Measurements from ENCODE around the gene ADCY2.

The ADCY2 gene

DNA sequence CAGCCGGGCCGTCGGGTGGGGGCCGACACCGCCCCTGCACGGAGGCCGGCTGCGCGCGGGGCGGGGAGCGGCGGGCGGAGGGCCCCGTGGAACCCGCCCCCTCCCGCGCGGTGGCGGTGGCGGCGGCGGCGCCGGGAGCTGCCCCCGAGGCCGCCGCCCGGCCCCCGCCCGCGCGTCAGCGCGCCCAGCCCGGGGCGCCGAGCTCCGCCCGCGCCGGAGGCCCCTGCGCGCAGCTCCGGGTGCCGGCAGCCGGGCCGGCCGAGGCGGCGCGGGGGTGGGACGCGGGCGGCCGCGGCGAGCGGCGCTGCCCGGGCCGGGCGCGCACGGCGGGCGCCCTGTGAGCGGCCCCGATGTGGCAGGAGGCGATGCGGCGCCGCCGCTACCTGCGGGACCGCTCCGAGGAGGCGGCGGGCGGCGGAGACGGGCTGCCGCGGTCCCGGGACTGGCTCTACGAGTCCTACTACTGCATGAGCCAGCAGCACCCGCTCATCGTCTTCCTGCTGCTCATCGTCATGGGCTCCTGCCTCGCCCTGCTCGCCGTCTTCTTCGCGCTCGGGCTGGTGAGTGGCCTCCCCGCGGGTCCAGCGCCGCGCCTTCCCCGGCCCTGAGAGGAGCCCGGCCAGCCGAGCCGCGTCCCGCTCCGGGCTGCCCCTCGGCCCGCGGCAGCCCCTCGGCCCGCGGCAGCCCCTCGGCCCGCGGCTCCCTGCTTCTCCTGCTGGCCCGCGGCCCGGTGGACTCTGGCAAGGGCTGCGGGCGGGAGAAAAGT lies at the start of gene ADCY2:
Gene ADCY2 (plus strand): TSS at position 192 of the 766 bp plus-strand sequence. CDS start 159 bp downstream, at position 351.
- DNase-seq = no peak

DNA sequence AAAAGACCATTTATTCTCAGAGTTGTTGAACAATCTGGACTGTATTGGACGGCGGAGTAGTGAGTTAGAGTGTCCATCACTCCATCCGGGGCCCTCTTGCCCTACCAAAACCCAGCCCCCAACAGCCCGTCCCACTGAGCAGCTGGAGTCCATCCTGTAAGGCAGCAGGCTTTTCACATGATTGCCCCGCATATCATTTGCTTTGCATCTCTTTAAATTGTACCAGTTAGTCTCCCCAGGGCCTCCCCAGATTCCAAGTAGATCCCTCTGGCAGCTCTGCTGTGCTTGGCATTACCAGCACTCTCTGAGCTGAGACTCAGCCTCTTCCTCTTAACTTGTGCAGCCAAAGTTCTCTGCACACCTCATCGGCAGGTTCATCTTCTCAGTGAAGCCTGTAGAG lies 48.6 kb upstream of the ADCY2 start:
- DNase-seq = no peak

DNA sequence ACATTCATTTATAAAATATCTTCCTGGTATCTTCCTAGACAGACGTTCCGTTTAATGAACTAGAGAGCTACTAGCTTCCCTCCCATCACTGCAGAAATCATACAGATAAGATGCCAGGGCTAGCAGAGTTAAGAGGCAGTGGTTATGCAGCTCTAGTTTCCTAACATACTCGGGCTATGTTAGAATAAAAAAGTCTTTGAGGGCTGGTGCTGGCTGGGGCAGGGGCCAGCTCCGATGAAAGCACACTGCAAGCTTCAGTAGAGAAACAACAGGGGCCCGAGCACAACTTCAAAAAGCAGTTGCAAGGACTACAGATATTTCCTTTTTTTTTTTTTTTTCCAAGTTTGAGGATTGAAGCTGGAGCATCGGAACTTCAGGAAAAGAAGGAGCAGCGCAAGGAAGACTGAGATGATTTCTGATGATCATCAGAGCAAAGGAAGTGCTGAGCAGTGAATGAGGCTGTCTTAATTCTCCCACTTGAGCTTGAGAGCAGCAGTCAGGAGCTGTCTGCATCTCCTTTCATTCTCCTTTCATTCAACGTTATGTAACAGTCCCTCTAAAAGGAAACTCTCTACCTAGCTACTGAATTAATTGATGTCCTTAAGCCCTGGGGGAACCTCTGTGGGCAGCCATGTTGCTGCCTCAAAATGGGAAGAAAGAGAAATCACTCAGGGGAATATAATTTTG lies 47.6 kb upstream of the ADCY2 start:
- no peak for DNase-seq

DNA sequence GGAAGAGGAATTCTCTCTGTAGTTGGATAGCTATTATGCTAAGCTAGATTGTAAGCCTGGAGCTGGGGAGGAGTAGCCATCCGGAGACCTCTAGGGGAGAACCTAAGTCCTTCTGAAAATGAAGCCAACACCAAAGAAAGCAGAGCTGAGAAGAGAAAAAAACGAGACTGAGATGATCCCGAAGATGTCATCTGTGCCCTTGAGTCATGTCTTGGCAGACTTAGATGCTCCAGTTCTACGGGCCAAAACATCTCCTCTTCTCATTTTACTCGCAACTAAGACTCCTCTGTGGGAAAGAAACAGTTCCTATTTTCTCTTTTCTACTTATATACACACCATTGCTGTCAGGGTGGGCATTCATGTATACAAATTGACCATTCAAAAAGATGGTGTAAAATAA lies 34.3 kb upstream of the ADCY2 start:
- no peak for DNase-seq

DNA sequence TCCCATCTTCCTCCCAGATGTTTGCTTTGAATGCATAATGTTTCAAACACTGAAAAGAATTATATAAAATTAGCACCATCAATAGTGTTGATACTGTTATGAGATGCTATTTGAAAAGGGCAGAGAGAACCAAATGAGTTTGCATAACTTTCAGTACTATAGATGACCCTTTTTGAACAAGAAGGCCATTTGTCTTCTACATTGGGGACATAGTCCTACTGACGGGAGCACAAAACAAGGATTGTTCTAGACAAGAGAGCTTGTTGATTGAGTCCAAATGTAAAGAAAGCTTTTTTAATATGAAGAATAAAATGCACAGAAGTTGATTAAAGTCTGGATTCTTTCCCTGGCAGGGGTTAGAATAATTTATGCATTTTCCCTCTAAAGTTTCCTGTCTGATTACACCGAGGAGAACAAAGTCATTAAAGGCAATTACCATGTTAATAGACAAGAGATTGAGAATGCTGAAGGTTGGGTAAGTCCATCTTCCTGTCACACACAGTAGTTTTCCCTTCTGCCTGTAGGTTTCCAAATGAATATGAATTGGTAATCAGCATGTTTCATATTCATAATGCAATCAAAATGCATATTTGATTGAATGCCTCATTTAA lies 32.8 kb upstream of the ADCY2 start:
- DNase-seq = no peak

DNA sequence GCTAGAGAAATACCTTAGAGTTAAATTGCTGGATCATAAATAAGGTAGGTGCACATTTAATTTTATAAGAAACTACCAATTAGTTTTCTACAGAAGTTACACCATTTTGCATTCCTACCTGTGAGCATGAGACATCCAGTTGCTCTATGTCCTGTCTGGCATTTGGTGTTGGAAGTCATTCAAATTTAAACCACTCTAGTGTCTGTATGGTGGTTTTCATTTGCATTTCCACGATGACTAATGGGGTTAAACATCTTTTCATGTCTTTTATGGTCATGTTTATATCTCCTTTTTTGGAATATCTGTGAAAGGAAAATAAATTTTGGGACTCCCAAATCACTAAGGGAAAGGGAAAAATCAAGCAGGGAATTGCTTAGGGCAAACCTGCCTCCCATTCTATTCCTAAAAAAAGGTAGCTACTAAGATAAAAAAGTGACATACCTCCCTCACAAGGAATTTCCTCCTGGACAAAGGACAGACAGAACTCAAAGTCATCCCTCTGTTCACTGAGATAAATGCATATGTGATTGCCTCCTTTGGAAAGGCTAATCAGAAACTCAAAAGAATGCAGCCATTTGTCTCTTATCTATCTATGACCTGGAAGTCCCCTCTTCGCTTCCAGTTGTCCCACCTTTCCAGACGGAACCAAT lies 31.6 kb upstream of the ADCY2 start:
- DNase-seq = no peak

DNA sequence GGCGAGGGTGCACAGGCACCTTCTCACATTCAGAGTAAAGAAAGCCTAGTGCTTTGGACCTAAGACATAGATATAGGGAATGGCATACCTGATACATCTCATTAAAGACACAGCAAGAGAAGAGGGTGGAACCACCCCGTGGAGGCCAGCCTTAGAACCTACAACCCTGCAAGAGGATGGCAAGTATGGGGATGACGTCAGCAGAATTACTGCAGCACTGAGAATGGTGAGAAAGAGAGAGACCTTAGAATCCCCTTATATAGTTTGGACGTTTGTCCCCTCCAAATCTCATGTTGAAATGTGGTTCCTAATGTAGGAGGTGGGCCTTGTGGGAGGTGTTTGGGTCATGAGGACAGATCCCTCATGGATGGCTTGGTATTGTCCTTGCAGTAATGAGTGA lies 28.2 kb upstream of the ADCY2 start:
- DNase-seq = no peak

DNA sequence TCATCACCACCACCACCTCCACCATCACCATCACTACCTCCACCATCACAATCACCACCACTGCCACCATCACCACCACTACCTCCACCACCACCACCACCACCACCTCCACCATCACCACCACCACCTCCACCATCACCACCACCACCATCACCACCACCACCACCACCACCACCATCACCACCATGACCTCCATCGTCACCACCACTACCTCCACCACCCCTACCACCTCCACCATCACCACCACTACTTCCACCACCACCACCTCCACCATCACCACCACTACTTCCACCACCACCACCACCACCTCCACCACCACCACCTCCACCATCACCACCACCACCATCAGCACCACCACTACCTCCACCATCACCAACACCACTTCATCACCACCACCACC lies 23.5 kb upstream of the ADCY2 start:
- no peak for DNase-seq

DNA sequence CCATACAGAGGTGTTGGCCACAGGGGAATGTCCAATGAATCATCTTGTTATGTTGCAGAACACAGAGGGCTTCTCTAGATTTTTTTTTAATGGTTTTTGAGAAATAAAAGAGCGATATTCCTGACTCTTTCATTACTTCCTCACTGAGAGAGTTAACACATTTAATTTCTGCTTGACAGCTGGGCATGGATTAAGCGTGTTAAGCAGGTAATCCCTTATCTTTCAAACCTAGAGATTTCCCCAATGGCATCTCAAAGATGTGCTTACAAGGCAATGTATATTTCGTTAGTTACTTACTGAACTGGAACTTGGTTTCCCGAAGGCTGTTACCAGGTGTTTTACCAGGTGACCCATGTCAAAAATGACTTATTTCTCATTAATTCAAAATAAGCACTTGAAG lies 21.8 kb upstream of the ADCY2 start:
- no peak for DNase-seq

DNA sequence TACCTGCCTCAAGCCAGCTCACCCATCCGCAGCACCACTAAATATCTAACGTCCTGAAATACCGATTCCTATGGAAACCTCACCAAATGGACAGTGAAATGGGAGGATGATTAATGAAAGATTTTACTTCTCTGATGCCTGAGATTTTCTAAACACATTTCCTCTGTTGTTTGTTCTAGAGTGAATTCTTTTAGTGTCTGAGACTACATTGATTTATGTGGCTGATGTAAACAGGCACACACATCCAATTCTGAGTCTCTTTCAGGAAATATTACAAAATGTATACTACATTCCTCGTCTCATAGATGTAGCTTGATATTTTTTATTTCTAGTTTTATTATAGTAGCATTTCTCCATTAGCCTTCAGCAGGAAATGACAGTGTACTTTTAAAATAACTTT lies 20.5 kb upstream of the ADCY2 start:
- DNase-seq = no peak

DNA sequence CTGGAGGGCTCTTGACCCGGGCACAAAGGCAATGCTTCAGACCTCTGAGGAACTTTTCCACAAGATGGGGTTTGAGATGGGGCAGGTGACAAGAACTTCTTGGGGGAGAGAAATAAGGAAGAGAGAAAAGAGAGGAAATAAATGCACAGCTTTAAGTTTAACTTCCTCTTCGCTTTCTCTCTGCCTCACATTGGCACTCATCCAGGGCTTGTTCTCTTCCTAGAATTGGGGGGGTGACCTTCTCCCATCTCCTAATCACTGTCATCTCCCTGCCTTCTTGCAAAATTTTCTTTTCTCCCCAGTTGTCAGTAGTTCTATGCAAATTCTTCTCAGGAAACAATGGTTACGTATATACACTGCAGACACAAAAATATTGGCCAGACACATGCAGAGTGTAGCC lies 19.1 kb upstream of the ADCY2 start:
- DNase-seq = no peak

DNA sequence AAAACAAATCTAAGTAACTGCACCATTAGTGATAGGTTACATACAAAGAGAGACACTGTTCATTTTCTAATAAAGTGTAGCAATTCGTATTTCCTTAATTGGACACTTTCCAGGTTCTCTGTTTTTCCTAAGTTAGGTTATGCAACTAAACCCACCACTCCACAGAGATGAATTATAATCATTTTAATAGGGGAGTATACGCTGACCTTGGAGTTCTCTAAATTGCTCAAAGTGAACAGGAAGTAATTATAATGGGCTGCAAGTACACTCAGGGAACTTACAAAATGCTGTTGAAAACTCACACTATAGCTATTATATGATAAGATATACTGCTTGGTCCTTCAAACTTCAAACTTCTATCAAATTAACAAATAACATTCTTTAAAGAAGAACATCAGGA lies 18.2 kb upstream of the ADCY2 start:
- DNase-seq = no peak

DNA sequence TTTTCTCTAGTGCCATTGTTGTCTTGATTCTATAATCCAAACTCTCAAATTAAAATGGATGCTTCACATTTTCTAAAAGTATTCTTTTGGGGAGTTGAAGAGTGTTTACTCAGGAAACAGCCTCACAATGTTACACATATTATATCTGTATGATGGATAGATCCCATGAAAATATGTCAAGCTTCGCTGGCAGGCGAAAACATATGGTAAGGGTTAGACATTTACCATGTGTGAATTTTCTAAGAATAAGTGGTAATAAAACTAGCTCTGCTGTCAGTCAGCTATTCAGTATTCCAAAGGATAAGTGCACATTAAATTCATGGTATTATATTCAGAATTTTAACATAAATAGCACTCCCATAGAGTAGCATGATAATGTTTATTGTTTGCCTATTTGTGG lies 13.3 kb upstream of the ADCY2 start:
- DNase-seq = no peak

DNA sequence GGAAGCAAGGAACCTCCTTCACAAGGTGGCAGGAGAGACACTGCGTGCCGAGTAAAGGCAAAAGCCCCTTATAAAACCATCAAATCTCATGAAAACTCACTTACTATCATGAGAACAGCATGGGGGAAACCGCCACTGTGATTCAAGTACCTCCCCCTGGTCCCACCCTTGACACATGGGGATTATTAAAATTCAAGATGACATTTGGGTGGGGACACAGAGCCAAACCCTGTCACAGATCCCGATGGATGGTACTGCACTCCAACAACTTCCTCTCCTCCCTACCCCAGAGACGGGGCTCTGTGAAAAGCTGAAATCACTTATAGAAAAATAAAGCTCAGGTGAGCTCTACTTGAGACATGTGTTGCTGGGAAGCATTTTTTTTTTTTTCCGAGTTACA lies 10.3 kb upstream of the ADCY2 start:
- no peak for DNase-seq

DNA sequence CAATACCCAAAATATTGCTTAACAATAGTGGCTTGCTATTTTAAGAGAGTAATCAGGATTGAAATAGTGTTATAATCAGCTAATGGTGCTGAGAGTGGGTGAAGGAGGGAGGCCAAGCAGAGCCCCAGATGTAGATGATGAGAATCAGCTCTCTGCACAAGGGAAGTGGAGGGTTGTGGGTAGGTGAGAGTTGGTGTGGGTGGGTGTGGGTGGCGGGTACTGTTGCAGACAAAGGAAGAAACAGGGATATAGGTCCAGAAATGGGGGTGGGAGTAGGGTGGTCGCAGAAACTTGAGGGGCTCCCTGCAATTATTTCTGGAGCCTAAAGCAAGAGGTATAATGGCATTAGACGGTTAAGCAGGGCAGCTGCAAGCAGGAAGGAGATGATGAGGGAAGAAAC lies 7.4 kb upstream of the ADCY2 start:
- DNase-seq = no peak

DNA sequence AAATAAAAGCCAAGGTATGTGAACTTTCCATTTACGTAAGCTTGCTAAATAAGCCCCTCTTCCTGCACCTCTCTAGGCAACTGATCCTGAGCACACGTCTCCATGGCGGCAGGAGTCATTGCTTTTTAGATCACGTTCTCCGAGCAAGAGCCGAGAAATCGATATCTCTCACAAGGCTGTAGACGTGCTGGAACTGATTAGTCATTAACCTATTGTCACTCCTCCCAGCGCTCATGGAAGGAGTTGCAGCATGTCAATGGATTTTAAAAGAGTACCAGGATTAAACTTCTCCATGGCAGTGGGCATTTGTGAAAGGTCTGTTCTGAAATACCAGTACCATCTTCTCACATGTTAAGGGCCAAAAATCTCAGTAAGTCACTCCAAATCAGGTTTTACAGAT lies 4.7 kb upstream of the ADCY2 start:
- DNase-seq = no peak

DNA sequence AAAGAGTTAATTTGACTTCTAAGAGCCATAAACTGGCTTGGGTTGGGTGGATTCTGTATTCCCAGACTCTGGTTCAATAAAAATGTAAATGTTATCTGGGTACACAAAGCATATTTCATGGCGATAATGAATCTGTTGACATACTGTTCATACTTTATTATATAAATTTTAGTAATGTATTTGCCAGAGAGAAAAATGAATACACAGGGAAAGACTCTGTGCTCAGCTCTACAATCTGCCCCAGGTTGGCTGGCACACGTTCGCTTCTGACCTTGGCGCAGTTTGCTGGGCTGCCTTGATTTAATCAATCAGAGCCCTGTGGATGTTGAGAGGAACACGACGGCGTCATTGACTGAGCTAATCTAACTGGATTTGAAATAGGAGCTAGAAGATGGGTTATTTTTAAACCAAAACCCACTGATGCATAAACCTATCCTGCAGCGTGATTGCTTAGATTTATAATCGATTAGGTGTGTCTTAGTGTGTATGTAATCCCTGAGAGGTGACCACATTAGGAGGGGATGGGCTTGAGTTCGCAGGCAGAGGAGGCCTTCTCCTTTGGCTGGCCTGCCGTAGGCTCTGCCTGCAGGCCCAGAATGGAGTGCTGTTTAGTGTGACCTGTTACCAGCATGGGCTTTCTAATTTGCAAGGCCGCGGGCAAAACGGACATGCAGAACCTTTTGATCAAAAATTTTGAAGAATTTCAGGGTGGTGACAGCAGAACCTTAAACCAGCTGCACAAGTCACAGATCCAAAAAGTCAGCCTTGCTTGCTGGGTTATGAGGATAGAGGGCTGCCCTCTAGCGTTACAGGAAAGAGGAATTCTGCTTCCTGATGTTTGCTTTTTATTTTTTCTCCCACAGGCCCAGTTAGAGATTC lies 3.9 kb upstream of the ADCY2 start:
- no peak for DNase-seq

DNA sequence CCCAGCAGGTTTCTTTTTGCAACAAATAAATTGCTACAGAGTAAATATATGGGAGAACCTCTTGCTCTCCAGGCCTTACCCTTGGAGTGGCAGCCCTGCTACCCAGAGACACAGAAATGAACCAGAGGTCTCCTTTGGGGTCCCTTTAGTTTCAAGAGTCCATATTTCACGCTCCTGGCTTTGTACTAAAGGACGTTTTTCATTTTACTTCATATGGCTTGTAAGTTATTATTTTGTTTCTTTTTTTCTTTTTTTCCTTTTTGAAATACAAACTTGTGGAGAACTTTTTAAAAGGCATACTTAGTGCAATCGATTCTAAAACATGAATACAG lies 3.3 kb upstream of the ADCY2 start:
- DNase-seq = no peak

DNA sequence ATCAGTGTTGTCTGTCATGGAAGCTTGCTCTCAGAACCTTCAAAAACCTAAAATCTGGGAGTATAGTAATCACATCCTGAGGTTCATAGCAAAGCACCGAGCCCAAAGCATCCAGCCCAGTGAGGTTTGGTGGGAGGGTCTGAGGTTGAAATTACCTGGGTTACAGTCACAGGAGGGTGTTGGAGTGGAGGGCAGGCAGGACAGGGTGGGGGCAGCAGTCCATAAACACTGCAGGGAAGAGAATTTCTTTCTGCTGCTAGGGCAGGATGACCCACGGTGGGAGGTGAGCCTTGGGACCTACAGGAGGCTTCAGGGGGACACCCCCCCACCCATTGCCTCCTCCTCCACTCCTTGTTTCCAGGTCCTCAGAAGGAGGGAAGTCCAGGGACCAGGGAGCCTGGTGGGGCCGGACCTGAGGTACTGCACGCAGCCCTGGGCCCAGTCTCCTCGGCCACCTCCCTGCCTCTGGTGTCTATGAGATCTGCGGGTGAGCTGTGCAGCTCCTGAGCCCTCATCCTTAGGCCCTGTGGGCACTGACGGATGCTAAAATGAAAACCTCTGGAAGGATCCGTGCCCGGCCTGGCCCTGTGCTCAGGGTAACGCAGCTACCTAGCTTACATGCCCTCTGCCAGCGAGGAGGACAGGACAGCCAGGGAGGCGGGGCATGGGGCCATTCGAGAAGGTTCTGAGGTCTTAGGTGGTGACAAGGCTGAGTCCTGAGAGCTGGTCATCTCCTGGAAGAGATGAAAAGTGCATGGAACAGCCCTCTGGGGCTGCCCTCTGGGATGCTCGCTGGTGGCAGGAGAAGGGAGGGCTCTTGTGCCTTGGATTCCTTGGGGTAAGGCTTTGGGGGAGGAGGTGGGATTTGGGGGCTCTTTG lies 1.8 kb upstream of the ADCY2 start:
- DNase-seq = no peak

DNA sequence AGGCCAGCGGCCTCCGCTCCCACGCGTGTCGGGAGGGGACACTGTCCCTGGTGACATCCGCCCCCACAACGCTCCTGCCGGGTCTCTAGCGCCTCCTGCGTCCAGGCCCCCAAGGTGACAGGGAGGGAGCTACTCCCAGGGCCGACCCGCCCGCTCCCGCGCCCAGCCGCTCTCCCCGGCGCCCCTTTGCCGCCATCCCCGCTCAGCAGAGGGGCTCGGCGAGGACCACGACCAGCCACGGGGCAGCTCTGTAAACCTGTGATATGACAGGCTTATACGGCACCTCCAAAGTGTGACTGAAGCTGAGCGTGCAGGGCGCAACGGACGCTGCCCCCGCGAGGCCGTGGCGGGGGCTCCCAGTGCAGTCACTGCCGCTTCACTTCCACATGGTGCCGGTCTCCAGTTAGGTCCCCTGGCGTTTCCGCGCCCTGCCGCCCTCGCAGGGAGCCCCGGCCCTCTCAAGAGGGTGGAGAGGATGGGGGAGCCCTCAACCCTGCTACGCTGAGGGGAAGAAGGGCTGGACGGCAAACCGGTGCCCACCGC lies 978 bp upstream of the ADCY2 start:
- no peak for DNase-seq

DNA sequence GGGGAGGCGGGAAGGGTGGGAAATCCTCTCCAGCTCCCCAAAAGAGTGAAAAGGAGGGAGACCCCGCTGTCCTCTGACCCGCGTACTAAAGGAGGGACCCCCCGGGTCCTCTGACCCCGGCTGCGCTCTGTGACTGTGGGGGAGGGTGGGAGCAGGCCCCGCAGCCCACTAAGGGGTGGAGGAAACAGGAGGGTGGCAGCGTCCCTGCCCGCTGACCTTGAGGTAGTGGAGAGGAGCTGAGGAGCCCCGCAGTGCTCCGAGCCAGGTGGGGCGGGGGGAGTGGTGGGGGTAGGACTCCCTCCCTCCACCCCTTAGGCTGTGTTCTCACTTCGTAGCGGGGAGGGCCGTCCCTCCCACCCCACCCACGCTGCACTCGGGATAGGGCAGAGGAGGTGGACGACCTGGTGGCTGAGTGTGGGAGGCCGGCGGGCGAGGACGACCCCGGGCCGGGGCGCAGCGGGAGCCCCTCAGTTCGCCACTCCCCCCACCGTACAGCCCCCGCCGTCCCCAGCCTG lies 449 bp upstream of the ADCY2 start:
- no peak for DNase-seq

Data from activated CD4-positive, CD25-positive, alpha-beta regulatory T cell (primary cell).